ENCODE measurements around the gene HSD11B1.

DNA sequence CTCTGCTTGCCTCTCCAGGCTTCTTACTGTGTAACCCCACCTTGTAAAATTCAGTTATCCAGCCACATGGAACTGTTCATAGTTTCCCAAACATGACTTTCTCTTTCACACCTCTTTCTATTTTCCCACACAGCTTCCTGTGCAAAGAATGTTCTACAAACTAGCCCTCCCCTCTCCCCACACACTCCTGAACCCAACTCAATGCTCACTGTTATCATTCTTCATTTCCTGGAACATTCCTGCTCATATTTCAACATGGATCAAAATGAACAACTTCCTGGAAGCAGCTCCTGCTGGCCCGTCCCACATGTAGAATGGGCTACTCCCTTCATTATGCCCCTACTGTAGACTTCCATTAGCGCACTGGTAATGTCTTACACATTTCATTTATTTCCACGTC is 7.5 kb upstream of the HSD11B1 start:
- TF ChIP-seq, protein P1, sequence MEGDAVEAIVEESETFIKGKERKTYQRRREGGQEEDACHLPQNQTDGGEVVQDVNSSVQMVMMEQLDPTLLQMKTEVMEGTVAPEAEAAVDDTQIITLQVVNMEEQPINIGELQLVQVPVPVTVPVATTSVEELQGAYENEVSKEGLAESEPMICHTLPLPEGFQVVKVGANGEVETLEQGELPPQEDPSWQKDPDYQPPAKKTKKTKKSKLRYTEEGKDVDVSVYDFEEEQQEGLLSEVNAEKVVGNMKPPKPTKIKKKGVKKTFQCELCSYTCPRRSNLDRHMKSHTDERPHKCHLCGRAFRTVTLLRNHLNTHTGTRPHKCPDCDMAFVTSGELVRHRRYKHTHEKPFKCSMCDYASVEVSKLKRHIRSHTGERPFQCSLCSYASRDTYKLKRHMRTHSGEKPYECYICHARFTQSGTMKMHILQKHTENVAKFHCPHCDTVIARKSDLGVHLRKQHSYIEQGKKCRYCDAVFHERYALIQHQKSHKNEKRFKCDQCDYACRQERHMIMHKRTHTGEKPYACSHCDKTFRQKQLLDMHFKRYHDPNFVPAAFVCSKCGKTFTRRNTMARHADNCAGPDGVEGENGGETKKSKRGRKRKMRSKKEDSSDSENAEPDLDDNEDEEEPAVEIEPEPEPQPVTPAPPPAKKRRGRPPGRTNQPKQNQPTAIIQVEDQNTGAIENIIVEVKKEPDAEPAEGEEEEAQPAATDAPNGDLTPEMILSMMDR (IDR thresholded peaks at IDR 0.05; ENCODE audit: borderline replicate concordance, extremely low read depth, low read length, poor library complexity, severe bottlenecking), result no peak
- TF ChIP-seq EZH2 (IDR thresholded peaks at IDR 0.05; ENCODE audit: borderline replicate concordance, low read depth, low read length, severe bottlenecking), result no peak

Measured in DND-41 (cell line).